NCI-H2196 (cell line): ENCODE results near the gene PIGZ.

Experiments used
- DNase-seq: peaks from one replicate; lab custom pipeline; 2025; ENCODE audit not compliant: unreplicated experiment; lab: John Stamatoyannopoulos, UW

PIGZ gene

DNA sequence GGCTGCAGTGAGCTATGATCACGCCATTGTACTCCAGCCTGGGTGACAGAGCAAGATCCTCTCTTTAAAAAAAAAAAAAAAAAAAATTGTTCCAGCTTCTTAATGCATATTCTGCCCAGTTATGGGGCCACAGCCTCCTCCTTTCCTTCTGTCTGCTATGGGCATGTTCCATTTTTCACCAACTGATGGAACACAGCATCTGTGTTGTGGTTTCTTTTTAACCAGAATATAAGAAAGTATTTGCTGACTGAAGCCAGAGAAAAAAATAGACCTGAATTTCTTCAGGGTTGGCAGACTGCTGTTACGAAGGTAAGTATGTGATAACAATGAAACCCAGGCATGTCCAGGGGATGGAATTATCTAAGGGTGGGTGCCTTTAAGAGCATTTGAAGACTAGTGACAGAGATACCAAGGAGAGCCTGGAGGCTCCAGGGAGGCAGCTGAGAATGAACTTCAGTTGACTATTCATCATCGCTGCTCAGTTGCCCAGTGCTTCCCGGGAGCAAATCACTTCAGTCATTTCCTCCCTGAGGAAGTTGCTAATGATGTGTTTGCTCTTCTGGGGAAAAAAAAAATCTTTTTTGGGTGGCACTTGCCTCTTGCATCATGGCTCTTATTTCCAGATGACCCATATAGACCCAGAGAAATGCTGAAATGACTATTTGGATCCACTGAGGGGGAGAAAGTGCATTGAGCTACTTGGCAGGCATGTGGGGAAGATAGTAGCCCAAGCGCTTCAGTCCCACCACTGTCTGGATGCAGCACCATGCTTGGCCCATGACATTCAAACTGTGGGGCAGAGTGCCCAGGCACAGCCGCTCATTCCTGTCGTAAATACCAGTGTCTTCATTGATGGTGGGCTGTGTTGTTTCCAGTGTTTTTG is 40.8 kb downstream of the PIGZ start:
- DNase-seq, result no peak

DNA sequence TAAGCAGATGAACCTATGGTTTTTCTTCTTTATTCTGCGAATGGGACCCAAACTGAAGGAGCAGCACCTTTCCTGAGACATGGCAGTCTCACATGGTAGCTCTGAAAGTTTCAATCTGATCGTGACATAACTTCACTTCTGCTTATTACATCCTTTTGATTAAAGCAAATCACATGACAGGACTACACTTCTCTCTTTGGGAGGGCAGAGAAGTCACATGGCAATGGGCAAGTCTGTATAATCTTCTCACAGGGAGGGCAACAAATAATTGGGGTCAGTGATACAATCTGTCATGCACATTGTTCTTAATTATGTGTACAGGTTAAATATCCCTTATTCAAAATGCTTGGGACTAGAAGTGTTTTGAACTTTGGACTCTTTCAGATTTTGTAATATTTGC is 47.9 kb downstream of the PIGZ start:
- DNase-seq, result no peak

GRCh38 chr3:196918968-196919367 is 49.7 kb downstream of the PIGZ start:
- DNase-seq, result no peak

- DNase-seq, result no peak
Measured at GRCh38 chr3:196916995-196917394, 51.6 kb downstream of the PIGZ start.

- DNase-seq, result no peak
Measured at GRCh38 chr3:196916221-196916620, 52.4 kb downstream of the PIGZ start.

DNA sequence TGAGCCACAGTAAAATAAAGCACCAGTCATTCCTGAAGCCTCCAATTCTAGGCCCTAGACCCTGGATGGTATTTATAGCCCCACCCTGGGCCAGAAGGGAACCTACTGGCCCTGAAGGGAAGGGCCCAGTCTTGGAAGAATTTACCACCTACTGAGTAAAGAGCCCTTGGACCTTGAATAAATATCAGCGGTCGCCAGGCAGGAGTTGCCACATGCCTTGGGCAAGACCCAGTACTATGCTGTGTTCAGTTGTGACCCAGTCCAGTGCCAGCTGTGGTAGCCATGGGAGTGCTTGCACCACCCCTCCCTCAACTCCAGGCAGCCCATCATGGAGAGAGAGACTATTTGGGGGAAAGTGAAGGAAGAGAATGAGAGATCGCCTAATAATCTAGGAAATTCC is 53.3 kb downstream of the PIGZ start:
- no peak for DNase-seq

GRCh38 chr3:196914866-196915265 is 53.8 kb downstream of the PIGZ start:
- no peak for DNase-seq

DNA sequence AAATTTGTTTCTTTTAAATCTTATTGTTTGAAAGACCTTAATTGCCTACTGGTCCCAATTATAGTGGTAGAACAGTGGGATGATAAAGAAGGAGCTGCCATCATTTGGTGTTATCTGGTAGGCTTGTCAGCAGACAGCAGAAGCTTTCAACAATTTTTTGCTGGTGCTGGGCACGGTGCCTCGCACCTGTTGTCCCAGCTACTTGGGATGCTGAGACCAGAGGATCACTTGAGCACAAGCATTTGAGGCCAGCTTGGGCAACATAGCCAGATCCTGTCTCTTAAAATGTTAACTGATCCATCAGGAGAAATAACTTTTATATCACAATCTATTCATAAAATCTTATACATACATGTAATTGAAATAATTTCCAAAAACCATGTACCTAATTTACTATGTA is 64.9 kb downstream of the PIGZ start:
- no peak for DNase-seq

GRCh38 chr3:196902296-196902695 is 66.3 kb downstream of the PIGZ start:
- no peak for DNase-seq

DNA sequence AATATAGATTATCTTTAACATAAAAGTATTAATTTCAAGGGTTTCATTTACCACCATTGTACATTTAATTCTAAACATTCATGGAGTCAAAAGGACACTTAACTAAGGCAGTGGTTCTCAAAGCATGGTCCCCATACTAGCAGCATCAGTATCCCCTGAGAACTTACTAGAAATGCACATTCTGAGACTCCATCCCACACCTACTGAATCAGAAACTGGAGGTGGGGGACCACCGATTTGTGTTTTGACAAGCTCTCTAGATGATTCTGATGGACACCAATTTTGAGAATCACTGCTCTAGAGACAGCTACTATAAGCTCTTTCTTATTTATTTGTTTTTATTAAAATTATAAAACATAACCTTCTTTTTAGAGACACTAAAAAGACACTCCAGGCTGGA is 66.9 kb downstream of the PIGZ start:
- DNase-seq, result no peak
